DLD1 (cell line): ENCODE results near the gene LAMA5.

Source experiments
- in situ Hi-C: cut with HindIII; loops from 2 replicates; pipeline ENCODE4 v1.10.0; 2017; ENCODE audit warnings: low sequenced_read_pairs

The LAMA5 gene

GRCh38 chr20:62318400-62319345 lies 48.4 kb downstream of the LAMA5 start:
- in situ Hi-C loops: no loop called here

GRCh38 chr20:62317167-62317655 lies 49.9 kb downstream of the LAMA5 start:
- in situ Hi-C loops: no loop called here

GRCh38 chr20:62316331-62317166 lies 50.6 kb downstream of the LAMA5 start:
- in situ Hi-C loops: no loop called here

GRCh38 chr20:62315773-62316172 lies 51.3 kb downstream of the LAMA5 start:
- in situ Hi-C loops: no loop called here

- in situ Hi-C loops: no loop called here
These were observed 52.3 kb downstream of the LAMA5 start for GRCh38 chr20:62314711-62315302.

- in situ Hi-C loops: no loop called here
These were observed 52.8 kb downstream of the LAMA5 start for GRCh38 chr20:62314339-62314638.

- in situ Hi-C loops: no loop called here
These were observed 53.4 kb downstream of the LAMA5 start for GRCh38 chr20:62313460-62314338.

GRCh38 chr20:62313021-62313420 lies 54.1 kb downstream of the LAMA5 start:
- in situ Hi-C loops: no loop called here

GRCh38 chr20:62312662-62312977 lies 54.5 kb downstream of the LAMA5 start:
- in situ Hi-C loops: no loop called here

GRCh38 chr20:62311832-62312661 lies 55.1 kb downstream of the LAMA5 start:
- in situ Hi-C loops: no loop called here

- in situ Hi-C loops: no loop called here
These were observed 56.0 kb downstream of the LAMA5 start for GRCh38 chr20:62311150-62311549.

- in situ Hi-C loops: no loop called here
These were observed 56.4 kb downstream of the LAMA5 start for GRCh38 chr20:62310757-62311121.

GRCh38 chr20:62309947-62310756 lies 57.0 kb downstream of the LAMA5 start:
- in situ Hi-C loops: no loop called here

- in situ Hi-C loops: no loop called here
These were observed 57.7 kb downstream of the LAMA5 start for GRCh38 chr20:62309198-62309944.

- in situ Hi-C loops: no loop called here
These were observed 58.9 kb downstream of the LAMA5 start for GRCh38 chr20:62308102-62308822.

GRCh38 chr20:62307226-62308101 lies 59.6 kb downstream of the LAMA5 start:
- in situ Hi-C loops: no loop called here
